Measurements from ENCODE around the gene SPSB4.
"Not testable (repeated sequence)": the region's sequence is repeated elsewhere in the genome, so short reads cannot be mapped to it uniquely, and the experiment has no call there.

The SPSB4 gene

DNA sequence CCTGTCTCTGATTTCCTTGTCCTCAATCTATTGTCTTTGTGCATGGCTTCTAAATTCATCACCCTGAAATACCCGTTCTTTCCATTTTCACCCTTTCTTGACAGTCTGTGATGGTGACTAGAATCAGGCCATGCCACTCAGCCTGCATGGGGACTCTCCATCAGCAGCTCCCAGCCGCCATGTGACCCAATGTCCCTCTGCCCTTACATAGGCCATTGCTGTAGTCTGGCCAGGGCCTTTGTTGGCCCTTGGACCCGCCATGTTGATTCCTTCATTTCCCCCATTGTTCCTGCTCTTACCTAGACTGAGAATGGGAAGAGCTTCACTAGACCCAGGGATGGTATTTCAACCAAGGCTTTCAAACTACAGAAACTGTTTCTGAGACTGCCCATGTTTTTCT lies 45.8 kb downstream of the SPSB4 start:
- DNase-seq: no peak

DNA sequence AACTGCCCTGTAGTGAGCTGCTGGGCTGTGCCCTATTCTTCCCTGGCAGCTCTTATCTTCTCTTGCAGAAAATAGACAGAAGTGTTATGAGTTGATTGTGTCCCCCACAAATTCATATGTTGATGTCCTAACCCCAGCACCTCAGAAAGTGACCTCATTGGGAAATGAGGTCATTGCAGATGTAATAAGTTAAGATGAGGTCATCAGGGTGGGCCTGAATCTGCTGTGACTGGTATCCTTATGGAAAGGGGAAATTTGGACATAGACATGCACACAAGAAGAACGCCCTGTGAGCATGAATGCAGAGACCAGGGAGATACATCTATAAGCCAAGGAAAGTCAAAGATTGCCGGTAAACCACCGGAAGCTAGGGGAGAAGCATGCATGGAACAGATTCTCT lies 49.0 kb downstream of the SPSB4 start:
- no peak for DNase-seq

DNA sequence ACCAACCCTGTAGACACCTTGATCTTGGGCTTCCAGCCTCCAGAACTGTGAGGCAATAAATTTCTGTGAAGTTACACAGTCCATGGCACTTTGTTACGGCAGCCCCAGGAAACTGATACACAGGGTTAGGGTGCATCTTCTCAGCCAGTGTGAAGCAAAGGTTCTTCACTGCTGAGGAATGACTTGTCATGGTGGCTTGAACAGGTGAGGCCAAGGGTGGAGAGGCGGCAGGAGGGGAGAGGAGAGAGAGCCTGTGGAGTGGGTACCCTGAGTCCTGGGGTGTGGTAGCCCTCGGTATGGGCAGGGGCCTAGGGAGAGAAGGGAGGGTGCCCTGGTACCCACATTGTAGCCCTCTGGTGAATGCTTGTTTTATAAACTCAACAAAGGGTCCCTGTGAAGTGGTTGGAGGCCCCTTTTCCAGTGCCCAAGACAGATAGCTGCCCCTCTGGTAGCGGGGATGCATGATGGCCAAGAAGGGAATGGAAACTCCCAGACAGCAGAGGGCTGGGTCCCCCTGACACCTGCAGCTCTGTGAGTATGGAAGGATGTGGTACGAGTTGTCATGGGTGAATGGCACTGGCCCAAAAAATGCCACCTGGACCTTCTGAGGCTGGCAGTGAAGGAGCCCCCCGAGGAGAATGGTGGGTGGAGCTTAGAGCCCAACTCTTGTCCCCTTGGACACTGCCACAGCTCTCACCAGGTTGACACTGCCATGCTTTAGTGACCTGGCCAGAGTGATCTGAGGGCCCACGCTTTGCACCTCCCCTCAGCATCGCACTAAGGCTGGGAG lies 49.6 kb downstream of the SPSB4 start:
- DNase-seq: no peak

DNA sequence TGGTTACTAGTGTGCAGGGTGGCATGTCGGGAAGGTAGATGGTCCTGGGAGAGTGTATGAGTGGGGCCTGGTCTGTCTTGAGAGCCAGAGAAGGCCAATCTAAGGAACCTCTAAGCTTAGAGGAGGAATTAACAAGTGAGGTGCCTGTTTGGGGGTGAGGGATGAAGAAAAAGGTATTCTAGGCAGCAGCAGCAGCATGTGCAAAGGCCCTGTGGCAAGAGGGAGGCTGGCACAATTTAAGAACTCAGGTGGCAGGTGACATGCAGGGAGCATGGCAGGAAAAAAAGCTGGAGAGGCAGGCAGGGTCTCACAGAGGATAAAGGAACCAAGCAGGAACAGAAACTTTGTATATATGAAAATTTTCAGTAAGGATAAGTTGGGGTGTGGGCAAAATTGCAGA lies 51.2 kb downstream of the SPSB4 start:
- no peak for DNase-seq

DNA sequence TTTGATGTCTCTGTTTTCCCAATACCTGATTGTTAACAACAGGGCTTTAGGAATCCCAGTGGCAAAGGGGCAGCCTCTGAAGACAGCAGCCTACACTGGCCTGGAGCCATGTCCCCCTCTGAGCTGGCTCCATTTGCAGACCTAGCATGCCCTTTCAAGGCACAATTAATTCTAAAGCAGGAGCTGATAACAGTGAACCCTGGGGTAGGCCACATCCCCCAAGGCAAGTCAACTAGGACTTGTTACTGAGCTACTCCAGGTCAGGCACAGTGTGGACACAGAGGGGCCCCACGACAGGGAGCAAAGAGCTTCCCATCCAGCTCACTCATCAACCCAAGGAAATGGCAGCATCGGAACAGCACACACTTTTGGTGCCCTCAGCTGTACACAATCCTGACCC lies 51.9 kb downstream of the SPSB4 start:
- no peak for DNase-seq

DNA sequence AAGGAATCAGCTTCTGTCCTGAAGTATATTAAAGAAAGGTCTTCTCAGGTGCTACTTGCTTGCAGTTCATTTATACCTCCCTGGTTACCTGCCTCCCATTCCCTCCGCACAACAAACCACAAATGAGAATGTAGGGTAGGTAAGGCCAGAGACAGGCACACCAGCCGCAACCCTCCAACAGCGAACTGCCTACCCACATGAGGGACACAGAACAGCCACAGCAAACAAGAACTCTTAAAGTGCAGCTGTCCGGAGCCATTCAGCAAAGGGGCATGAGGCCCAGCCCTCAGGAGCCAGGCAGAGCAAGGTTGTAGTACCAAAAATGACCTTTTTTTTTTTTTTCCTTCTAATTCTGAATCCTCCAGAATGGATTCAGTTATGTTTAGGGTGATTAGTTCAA lies 52.4 kb downstream of the SPSB4 start:
- no peak for DNase-seq

DNA sequence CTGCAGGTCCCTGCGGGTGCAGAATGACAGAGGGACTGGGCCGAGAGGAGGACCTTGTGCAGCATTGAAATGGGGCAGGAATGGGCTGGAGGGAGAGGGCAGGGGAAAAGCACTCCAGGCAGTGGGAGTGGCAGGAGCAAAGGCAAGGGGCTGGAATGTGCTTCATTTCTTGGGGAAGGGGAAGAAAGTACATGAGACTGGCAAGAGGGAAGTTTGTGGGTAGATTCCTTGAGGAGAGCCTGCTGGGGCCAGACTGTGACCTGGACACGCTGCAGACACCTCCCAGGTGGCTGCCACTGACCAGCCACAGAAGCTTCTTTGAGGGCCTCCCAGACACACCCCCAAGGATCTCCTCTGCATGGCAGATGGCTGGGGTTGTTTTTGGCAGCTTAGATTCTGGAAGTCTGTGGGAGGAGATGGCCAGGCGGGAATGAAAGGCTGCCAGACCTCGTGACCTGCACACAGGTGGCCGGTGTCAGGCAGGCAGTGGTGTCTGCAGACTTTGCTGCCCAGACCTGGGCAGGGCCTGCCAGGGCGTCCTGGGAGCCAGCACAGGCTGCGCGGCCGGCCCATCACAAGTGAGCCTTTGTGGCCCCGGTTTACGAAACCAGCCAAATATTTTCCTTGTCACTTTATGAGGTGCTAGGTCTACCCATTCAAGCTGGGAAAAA lies 53.1 kb downstream of the SPSB4 start:
- DNase-seq: no peak

DNA sequence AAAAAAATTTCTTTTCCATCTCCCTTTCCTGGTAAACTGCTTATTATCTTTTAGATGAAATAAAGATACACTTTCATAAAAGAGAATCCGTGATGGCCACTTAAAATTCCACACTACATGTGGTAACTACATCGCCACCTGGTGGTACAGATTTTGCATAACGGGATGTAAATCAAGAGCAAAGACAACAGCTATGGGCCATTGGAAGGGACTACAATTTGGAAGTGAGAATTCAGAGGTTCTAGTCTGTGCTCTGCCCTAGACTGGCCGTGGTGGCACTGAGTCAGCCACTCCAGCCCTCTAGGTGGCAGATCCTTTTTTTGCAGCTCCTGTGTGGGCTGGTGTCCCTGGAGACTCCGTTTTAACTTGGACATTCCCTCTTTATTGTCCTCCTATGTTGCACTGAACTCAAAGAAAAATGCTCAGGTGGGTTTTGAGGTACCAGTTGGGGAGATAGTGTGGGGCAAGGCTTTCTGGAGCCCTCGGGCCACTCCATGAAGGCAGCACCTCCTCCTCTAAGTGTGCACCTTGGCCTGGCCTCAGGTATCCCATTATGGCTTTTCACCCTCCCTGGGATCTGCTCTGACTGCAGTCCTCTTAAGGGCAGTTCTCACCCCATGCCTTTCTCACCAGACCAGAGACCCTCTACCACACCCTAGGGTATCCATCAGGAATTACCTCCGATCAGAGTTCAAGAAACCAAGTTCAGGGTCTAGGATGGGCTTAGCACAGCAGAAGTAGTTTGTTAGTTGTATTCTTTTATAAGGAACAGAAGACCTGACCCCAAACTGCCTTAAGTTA lies 54.9 kb downstream of the SPSB4 start:
- DNase-seq: peak; percentile 72

DNA sequence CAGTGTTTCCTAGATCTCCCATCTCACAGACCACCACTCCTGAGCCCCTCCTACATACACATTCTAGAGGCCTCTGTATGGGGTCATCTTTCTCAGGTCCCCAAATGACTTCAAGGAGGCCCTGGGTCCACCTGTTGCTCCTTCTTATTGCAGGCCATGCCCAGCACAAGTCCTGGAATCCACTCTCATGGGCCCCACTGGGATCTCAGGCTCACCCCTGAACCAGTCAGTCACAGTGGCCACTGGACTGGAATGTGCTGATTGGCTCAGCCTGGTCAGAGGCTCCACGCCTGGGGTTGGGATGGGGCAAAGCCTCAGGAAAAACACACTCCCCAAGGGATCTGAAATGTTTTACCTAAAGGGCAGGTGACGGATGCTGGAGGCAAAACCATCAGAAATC lies 55.7 kb downstream of the SPSB4 start:
- no peak for DNase-seq

DNA sequence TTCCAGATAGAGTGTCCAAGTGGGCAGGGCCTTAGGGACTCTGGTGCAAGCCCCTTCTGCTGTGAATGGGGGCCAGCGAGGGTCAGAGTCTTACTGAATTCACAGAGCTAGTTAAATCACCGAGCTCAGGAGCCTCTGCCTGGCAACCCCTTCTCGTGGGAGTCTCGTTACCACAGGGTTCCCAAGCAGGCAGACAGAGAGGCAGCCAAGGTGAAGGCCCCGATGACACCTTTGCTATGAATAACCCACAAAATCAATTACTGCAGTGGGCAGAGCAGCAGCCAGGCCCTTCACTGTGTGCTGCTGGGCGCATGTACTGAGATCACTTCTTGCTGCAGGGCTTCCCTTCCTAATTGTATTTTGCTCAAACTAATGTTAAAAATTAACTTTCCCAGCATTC lies 56.9 kb downstream of the SPSB4 start:
- DNase-seq: no peak

DNA sequence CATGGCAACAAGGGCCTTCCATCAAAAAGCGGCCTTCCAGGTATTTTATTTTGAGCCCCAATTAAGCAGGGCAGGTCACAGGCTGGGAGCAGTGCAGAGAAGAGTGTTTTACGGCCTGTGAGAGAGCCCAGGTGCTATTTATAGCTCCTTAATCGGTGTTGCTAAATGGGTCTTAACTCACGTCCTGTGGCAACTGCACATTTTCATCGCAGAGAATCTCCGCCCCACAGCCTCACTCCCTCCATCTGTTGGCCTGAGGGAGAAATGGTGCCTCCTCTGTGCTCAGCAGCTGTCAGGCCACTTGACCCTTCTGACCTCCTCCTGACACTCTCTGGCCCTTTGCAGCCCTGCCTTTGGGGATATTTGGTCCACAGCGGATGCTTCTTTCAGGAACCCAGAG lies 58.6 kb downstream of the SPSB4 start:
- DNase-seq: no peak

DNA sequence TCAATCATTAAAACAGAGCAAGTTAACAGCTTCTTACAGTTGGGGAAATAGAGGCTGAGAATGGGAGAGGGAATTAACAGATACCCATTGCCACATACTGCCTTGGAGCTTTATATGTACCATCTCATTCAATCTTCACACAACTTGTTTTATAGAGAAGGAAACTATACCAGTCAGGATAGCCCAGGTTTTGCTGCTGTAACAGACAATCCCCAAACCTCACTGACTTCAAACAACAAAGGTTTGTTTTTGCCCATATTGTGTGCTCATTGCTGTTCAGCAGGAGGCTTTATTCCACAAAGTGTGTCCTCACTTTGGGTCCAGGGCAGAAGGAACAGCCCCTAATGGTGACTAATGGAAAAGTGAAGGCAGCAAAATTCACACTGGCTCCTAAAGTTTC lies 59.2 kb downstream of the SPSB4 start:
- DNase-seq: no peak

DNA sequence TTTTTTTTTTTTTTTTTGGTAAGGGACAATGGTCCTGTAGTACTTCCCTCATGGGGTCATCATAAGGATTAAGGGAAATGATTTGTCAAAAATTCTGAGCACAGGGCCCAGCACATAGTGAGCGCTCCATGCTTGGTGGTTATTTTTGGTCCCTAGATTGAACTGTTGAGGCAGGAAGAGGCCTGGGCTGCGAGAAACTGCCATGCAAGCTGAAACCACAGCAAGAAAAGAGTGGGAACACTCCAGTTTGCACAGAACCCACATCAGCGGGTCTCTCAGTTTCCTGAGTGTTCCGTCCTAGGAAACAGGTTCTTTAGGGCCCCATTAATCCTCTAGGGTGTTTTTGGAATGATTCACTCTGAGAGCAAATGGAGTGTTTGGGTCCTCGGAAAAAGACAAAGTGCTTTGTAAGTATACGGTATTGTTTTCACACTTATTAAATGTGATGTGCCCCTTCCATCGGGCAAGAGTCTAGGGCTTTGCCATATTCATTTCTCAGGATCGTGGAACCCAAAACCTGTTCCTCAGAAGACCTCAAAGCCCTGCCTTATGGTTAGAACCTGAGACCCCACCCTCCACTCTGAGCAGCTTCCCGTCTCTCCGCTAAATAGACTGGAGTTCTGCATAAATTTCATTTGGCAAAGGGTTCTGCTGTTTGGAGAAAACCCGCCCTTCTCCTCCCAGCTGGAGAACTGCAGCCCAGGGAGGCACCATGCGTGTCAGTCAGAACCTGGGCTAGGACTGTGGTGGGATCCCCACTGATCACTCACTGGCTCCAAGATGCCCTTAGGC lies 60.4 kb downstream of the SPSB4 start:
- no peak for DNase-seq

DNA sequence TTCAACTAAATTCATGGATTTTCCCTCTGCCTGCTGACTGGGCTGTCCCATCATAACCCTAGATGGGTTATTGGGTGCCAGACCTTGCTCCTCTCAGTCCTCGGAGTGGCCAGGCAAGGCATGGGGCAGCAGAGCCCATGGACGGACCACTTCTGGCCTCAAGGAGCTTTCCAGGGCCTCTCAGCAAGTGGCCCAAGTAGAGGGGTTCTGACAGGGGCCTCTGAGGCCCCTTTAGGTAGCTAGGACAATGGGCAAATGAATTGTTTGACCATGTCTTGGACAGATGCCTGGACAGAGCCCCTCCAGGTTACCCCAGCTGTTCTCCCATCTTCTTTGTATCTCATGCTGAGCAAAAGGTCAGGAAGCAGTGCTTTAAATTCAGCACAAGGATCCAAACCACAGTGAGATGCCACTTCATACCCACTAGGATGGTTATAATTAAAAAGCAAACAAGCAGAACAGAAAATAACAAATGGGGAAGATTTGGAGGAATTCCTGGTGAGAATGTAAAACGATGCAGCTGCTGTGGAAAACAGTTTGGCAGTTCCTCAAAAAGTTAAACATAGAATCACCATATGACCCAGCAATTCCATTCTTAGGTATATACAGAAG lies 61.6 kb downstream of the SPSB4 start:
- no peak for DNase-seq

DNA sequence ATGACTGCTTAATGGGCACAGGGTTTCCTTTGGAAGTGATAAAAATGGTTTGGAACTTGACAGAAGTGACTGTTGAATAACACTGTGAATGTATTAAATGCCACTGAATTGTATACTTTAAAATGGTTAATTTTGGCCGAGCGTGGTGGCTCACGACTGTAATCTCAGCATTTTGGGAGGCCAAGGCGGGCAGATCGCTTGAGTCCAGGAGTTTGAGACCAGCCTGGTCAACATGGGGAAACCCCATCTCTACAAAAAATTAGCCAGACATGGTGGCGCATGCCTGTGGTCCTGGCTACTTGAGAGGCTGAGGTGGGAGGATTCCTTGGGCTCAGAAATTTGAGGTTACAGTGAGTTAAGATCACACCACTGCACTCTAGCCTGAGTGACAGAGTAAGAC lies 62.5 kb downstream of the SPSB4 start:
- not testable (repeated sequence) for DNase-seq

DNA sequence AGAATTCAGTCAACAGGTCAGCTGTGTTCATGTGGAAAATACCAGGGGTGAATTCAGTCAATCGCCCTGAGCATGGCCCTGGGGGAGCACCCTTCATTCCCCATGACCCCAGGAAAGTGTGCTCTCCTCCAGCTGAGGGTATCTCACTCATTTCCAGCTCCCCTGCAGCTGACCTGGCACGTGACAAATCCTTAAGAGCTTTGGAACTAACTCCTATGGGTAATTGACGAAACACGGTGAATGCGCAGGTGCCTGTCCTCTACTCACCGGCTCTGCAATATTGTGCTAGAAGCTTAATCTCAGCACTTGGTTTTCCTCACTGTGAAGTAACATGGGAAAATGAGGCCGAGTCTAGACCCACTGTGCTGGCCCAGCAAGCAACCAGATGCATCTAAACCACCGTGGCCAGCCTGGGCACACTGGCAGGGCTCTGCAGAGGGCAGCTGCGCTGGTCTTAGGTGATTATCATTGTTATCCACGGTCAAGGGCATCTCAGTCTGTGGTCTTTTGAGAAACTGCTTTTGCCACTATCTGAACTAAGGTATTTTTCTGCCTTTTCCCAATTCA lies 63.1 kb downstream of the SPSB4 start:
- no peak for DNase-seq

DNA sequence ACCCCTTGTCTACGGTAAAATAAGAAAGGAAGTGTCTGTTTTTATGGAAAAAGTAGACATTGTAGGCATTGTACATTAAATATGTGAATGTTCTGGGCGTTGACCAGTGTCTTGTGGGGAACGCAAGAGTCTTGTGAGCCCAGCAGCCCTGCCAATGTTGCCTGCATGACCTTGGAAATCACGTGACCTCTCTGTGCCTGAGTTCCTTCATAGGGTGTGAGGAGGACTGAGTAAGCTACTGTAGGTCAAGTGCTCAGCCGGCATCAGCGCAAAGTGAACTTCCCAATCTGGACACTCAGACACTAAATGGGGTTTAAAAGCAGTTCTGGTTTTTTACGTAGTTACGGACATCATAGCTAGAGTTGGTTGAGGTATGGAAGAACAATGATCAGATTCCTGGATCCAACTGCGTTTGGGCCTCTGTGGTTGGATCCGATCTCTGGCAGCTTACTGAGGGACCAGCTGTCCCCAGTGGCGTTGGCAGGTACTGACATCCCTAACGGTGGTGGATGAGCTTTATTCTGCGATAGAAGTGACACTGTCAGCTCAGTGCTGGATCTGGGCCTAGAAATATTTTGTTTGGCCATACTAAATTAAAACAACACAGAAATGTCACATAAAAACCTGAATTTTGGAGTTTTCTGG lies 63.8 kb downstream of the SPSB4 start:
- DNase-seq: no peak

DNA sequence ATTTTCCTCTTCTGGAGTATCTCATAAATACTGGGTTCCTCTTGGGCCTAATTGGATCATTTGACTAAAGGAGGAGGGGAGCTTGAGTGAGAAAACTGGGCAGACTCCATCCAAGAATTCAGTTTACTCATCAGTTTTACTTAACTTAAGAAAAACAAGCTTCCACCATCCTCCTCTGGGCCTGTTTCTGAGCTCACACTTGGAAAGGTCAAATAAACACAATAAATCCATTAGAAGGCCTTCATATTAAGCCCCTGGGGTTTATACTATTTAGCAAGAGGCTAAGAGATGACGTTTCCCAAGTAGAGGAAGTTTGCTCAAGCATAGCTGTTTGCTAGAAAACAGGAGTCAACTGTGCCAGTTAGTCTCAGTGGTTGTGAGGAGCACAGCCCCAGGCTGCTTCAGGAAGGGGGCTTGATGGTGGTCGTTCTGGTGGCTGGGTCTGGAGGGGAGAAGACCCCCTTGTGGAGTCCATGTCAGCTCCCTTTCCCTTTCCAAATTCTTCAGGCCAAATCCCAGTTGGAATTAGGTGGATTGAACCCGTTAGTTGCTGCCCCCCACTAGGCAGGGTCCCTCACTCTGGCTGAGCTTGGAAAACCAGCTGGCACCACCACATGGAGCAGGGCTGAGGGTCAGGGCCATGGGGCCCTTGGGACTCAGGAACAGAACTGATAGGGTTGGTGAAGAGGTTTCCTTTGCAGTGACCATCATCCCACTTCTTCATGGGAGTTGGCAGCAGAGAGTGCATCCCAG lies 64.8 kb downstream of the SPSB4 start:
- DNase-seq: no peak

DNA sequence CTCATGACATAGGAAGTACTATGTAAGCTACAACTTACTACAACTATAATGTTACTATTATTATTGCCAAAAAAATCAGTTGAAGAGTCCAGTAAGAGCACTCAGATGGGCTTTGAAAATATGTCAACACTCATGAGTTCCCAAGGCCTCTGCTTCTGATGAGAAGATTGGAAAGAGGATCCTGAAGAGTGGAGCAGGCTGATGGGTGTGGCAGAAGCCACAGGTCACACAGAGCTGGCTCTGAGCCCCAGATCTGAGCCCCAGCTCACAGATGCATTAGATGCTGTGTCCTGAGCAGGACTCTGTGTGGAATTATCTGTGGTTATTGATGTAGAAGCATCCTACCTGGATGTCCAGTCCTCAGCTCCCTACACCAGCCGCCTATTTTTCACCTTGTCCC lies 65.6 kb downstream of the SPSB4 start:
- no peak for DNase-seq

DNA sequence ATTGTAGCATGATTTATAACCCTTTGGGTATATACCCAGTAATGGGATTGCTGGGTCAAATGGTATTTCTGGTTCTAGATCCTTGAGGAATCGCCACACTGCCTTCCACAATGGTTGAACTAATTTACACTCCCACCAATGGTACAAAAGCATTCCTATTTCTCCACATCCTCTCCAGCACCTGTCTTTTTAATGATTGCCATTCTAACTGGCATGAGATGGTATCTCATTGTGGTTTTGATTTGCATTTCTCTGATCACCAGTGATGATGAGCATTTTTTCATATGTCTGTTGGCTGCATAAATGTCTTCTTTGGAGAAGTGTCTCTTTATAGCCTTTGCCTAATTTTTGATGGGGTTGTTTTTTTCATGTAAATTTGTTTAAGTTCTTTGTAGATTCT lies 66.8 kb downstream of the SPSB4 start:
- not testable (repeated sequence) for DNase-seq

DNA sequence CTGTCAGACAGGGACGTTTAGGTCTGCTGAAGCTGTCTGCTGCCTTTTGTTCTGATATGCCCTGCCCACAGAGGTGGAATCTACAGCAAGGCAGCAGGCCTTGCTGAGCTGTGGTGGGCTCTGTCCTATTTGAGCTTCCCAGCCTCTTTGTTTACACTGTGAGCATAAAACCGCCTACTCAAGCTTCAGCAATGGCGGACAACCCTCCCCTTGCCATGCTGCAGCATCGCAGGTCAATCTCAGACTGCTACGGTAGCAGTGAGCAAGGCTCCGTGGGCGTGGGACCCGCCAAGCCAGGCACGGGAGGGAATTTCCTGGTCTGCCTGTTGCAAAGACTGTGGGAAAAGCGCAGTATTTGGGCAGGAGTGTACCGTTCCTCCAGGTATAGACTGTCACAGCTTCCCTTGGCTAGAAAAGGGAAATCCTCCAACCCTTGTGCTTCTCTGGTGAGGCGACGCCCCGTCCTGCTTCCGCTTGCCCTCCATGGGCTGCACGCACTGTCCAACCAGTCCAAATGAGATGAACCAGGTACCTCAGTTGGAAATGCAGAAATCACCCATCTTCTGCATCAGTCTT lies 71.4 kb downstream of the SPSB4 start:
- no peak for DNase-seq

Data from NCI-H1092 treated with DMSO at 0.1 percent for 48 hours (cell line).